Dedifferentiated amniotic fluid mesenchymal stem cell (primary cell): ENCODE results near the gene SNN.

Experiments
- DNase-seq: peaks from one replicate; pipeline ENCODE4 v3.0.0-alpha.2; 2016; ENCODE audit errors: extremely low spot score

SNN gene

DNA sequence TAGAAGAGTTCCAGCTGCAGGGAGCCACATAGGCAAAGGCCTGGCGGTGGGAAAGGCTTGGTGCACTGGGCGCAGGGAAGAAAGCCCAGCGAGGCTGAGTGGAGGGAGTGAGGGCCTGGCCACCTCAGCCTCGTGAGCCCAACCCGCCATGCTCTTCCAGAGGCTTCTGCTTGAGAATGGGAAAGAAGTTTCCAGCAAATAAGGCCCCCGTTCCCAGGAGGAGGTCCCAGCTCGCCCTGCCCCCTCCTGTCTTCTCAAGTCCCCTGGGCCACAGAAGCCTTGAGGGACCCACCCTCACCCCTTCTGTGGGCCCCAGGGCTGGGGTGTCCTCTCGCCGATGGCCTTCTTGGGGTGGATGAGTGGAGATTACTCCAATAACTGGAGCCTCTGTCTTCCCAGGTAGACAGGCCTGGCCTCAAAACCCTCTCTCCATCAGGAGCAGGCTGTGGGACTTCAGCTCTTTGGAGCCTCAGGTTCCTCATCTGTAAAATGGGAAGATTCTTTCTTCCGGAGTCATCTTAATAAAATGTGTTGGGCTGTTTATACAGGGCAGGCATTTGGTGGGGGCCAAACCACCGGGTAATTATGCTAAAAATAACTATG lies 933 bp upstream of the SNN start:
- no peak for DNase-seq

DNA sequence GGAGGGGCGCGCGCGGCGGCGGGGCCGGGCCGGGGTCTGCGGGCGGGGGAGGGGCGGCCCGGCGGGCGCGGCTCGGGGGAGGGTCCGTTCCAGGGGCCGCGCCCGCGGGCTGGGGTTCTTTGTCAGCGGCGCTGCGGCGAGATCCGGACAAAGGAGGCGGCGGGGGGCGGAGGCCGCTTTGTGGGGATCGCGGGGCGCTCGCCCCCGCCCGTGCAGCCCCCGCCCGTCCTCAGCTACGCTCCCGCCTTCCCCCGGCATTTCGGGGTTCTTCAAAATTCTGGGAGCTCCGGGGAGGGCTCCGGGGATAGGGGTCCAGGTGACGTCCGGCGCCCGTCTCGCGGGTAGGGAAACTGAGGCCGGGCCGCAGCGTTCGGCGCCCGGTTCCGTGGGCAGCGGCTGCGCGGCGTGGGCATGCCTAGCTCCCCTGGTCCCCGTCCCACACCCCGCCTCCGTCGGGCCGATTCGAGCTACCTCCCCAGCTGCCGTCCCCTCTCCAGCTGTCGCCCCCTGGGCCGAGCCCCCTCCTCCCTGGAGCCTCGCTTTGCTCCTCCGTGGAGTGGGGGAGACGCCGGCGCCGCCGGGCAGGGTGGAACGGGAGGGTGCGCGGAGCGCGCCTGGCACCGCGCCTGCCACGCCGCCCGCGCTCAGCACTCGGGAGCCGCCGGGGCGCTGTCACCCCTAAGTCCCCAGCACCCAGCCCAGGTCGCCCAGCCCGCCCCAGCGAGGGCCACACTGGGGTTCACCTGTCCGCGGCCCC lies 546 bp downstream of the SNN start:
- DNase-seq: no peak

DNA sequence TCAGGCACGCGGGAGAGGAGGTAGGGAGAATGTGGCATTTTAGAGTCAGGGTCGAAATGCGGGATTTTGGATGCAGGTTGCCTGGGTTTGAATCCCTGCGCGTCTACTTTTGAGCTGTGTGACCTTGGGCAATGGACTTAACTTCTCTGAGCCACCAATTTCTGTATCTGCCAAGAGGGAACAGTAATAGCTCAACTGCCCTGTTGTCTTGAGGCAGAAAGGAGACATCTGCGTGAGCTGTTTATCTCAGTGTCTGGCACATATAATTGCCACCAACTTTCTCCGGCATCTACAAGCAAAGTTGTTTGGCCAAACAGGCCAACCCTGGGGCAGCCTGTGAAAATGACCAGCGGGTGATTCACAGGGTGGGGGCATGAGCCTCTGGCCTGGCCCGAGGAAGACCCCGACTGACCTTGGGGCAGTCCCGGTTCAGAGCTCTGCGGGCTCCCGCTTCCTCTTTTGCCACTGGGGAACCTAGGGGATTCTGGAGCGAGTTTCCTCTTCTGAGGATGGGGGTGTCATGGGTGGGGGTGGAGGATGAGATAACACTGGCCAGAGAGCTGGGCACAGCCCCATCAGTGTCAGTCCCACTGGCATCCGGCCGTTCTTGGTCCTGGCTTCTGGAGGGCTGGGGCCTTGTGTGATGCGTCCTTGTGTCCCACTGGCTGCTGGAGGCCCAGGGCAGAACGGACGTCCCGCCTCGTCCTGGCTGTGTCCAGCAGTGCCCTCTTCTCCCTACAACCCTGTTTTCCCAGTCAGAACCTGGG lies 1.3 kb downstream of the SNN start:
- no peak for DNase-seq

DNA sequence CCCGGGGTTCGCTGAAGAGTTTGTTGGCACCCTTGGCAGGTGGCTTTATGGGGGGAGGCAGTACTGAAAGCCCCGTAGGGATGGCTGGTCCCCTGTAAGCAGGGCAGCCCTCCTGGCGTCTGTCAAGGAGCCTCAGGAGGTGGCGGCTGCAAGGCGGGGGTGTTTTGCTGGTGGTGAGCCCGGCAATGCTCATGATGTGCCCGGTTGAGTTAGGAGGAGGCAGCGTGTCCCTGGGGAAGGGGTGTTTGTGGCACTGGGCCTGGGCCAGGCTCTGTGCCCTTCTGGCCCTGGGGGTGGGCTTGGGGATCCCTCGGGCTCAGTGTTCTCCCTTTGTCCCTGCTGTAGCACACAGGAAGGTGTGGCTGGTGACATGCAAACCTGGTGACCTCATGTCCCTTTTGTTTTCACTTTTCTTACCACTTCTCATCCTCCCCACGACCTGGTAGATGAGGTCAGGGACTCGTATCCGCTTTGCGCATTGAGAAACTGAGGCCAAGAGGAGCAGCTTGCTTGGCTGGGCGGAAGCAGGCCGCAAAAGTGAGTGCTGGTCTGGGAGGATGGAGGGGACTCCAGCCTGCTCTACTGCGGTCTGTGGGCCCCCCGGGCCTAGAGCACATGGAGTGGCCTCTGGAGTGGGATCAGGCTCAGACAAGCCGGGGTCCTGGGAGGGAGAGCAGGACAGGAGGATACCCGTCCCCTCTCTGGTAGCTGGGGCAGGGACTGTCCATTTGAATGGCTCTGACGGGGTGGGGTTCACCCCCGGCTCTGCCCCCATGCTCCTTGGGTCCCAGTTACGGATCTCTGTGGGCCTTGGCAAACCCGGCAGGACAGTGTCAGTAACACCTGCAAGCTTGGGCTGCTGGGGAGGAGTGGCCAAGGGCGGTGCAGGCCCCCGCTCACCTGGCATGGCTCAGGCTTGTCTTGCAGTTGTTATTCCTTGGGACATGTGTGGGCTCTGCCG lies 2.2 kb downstream of the SNN start:
- DNase-seq: no peak

DNA sequence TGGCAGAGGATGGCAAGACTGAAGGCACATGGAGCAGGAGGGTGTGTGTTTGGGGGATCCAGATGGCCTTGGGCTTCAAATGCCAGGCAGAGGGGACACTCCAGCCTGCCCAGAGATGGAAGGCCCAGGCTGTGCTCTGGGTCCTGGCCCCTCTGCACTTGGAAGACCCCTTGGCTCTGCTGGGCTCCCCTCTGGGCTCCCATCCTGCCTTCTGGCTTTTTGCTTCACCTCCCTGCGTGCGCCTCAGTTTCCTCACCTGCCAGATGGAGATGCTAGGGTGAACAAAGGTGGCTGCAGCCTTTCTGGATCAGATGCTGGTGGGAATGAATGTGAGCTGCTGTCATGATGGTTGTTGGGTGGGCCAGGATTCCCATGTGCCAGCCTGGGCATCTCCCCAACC lies 3.0 kb downstream of the SNN start:
- DNase-seq: no peak

DNA sequence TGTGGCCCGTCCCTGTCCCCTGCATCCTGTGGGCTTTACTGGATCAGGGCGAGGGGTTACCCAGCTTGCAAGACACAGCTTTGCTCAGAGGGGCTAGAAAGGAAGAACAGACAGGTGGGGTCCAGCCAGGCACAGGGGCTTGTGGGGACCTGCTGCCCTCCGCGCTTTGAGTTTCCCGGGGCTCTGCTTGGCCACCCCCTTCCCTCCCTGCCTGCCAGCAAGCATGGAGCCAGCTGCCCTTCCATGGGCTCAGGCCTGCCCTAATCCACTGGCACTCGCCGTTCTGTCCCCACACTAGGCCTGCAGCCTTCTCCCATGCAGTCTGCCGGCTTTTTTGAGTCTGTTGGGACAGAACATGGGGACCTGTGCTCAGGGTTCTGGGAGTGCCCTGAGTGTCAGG lies 3.4 kb downstream of the SNN start:
- DNase-seq: no peak

DNA sequence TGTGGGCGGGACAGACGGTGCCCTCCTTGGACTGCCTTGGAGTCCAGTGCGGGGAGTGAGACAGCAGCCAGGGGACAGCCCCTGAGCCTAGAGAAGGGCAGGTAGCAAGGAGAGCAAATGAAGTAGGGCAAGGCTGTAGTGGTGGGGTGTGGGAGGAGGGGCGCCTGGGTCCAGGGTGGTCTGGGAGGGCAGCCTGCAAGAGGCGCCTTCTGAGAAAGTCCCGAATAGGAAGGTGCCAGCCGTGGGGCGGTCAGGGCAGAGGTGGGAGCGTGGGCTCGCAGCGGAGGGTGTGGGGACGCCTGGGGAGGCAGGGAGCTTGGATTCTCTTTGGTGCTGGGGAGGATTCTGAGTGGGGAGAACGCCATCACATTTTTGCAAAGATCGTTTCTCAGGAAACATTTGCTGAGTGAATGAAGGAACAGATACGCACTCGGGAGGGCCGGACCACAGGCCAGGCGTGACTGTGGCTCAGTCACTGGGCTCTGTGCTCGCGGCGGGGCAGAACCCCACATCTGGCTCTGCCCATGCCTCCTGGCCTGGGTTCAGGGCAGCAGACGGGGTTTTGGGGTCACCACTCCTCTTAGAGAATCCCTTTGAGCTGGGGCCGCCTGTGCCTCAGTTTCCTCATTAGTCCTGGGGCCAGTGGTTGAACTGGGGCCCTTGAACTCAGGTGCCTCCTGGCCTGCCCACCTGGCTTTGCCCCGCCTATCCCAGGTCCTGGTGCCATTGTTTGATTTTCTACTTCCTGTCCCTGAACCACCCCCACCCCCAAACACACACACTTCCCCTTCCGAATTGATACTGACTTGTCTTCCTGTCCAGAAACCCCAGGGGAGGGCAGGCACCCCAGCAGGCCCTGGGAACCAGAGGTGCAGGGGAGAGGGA lies 4.2 kb downstream of the SNN start:
- DNase-seq: no peak

DNA sequence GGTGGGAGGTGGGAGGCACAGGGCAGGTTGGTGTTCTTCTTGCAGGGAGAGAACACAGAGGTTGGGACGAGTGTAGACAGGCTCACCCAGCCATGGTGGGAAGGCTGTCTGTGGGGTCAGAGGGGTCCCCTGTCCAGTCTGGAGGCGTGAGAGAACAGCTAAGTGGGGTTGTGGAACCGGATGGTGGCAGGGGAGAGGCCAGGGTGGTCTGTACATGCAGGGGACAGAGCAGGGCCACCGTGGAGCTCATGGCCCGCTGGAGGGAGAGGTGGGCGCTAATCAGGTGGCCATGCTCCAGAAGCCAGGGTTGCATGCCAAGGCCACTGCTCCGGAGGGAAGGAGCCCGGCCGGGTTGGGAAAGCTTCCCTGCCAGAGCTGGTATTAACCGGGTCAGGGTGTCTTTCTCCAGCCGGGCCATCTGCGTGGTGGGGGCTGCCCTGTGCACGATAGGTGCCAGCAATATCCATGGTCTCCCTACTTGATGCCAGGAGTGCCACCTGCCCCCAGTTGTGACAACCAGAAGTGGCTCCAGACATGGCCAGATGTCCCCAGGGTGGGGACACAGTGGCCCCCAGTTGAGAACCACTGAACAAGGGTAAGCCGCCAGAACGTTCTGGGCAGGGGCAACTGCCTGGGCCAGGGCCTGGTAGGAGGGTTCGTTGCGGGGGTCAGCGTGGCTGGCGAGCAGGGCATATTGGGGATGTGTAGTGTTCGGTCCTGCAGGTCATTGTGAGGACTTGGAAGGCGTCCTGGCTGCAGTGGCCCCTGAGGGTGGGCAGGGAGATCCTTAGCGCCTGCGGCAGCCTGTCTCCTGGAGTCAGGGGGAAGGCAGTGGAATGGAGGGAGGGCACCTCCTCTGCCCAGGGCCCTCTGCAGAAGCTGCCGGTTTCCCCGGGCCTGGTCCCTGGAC lies 5.1 kb downstream of the SNN start:
- no peak for DNase-seq

DNA sequence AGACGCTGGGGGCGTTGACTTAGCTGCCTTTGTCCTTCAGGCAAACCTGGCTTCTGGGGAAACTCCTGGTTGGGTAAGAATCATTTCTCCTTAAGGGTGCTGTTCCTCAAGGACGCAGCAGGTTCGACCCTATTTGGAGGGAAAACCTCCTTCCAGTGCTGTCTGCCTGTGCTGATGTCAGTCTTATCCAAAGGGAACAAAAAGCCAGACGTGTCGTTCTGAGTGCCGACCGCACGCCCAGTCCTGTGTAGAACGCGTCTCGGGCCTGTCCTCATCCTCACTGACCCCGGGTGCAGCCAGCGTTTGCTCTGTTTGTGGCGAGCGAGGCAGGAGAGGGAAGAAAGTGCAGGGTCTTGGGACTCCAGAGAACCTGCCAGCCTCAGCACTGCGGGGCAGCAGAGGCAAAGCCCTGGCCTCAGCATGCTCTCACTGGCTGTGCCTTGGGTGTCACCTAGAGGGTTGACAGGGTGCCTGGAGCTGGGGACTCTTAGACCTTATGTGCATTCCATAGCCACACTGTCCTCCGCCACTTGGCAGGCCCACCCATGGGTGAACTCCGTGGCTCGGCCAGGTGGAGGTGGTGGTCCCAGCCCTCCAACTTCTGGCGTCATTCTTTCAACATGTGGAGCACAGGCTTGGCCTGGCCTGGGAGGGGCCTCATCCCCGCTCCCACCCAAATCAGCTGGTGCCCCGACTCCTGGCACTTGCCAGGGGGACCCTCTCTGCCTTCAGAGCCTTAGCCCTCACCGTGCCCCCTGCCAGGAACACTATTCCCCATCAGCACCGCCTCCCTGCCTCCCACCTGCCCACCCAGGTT lies 6.0 kb downstream of the SNN start:
- no peak for DNase-seq

DNA sequence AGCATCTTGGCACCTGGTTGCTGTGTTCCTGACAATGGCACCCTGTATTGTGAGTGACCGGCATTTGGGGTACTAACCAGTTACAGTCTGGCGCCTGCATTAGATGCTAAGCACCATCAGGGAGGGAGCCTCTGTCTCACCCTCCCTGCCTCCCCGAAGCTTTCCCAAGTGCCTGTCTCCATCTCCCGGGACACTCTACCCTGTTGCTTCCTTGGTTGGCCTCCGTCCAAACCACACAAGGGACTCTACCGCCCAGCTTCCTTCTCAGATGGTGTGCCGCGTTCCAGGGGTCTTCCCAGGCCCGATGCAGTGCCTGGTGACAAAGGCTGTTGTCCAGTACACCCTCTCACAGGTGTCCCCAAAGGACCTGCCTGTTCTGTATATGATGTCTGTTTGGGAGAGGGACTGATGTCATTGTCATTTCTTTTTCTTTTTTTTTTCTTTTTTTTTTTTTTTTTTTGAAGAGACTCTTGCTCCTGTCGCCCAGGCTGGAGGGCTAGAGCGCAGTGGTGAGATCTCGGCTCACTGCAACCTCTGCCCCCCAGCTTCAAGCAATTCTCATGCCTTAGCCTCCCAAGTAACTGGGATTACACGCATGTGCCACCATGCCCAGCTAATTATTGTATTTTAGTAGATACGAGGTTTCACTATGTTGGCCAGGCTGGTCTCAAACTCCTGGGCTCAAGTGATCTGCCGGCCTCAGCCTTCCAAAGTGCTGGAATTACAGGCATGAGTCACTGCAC lies 6.7 kb downstream of the SNN start:
- no peak for DNase-seq

DNA sequence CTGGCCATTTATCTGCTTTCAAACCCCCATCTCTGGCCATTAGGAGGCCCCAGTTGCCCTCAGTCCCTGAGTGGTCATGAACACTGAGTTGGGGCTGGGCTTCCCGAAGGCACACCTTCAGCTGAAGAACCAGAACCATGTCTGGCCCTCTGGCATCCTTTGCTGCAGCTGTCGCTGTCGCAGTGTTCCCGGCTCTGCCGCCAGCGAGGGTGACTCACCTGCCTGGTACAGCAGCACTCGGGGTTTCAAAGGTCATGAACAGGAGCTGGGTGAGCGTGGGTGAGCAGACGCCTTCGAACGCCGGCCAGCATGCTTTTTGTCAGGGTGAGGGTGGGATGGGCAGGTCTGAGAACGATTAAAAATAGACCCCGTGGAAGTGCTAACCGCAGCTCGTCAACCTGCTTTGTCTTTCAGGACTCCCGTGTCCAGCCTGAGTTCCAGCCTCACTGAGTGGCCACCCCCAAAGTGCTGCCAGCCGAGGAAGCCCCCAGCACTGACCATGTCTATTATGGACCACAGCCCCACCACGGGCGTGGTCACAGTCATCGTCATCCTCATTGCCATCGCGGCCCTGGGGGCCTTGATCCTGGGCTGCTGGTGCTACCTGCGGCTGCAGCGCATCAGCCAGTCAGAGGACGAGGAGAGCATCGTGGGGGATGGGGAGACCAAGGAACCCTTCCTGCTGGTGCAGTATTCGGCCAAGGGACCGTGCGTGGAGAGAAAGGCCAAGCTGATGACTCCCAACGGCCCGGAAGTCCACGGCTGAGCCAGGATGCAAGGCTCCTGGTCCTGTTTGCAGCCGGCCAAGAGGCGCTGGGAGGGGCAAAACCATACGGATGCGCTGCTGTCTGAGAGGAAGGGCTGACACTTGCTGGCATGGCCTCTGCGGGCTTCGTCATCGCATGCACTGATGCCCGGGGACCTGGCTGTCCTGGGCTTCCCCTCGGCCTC lies 7.6 kb downstream of the SNN start:
- no peak for DNase-seq

DNA sequence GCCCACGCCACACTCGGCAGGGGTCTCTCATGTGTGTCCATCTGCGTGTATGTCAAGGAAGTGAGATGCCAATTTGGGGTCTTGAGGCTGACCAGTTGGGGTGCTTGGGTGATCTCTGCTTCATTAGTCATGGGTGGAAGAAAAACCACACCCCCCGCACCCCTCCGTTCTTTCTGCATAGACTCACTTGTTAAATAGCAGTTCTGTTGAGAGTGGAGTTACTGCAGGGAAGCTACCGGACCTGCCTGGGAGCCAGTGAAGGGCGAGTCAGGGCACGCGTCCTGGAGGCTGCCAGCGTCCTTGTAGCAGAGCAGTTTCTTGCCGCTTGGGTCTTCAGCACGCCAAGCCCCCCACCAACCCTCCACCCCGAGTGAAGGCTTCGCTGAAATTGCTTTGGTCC lies 8.5 kb downstream of the SNN start:
- no peak for DNase-seq

DNA sequence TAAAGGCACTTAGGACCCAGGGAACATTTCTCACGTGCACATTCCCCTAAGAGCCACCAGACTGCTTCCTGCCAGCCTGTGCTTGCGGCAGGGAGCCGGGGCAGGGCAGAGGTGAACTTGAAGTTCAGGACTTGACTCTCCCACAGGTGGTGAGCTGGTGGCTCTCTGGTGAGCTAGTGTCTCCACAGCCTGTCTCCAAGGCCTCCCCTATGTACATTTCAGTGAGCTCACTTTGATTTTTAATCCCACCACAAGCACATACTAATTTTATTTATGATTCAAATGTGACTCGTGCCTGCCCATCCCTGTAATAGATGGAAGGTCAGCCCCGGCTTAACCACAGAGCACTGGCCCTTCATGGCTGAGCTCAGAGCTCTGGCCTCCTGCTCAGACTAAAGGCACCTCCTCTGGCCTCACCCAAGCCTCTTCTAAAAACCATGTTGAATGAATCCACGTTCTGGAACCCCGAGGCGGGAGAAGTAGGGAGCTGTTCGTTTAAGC lies 9.2 kb downstream of the SNN start:
- no peak for DNase-seq

DNA sequence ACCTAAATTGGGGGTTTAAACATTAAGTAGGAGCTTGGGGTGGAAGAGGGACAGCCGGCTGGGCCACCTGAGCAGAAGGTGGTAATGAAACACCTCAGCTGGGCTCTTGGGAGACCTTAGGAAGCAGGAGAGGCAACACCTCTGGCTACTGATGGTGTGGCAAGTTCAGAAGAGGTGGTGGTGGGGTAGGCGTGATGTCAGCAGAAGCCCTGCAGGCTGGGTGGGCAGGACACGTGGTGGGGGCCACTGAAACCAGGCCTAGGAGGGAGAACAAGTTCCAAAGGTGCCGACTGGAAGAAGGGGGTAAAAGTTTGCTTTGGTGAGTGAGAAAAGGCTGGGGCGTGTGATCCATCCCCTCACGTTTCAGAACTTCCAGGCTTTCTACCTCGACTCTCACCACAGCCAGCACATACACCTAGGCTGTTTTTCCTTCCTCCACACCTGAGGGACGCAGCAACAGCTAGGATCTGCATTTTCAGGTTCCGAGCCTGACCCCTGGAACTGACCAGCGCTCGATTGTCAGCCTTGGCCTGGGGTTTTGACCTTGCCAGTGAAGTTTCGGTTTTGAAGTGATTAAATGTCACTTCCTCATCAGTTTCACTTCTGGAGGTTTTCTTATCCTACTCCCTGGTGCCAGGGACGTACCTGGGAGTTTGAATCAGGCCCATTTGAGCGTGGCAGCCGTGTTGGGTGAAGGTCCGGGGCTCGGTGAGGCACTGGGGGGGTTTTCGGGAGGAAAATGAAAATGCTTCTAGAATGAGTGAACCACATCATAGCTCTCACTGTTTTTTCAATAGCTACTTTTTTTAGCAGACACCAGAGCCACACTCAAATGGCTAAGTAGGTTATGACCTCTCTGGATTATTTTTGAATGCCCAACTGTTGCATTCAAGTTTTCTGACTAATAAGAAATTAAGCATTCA lies 10.0 kb downstream of the SNN start:
- no peak for DNase-seq

DNA sequence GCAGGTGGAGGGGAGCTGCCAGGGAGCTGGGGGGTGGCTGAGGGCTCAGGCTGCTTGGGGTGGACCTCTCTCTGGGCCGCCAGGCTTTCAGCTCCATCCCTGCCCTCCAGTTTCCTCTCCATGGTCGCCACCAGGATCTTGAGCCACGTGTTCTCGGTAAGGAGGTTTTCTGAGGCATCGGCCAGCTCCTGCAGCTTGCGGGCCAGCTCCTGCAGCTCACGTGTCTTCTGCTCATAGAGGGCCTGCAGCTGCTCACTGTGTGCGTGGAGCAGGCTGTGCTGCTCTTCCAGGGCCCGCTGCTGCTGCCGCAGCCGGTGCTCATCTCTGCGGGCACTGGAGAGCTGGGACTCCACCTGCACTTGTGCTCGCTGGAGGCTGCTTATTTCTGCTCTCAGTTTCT lies 11.0 kb downstream of the SNN start:
- DNase-seq: no peak
